CD14-positive monocyte (primary cell): Measurements from ENCODE around the gene SIDT2. TPM values are rescaled to one million over a fixed set of nuclear protein-coding genes. Genes with fewer than 3 reads are reported as not detected.

Experiments
- DNase-seq, 3 donors: peaks; one replicate each; pipeline ENCODE4 v3.0.0-alpha.2; 2011 to 2022
- H2AFZ ChIP-seq: 2 replicates; pipeline ENCODE4 v1.6.0; 2012; ENCODE audit warnings: mild to moderate bottlenecking, low read depth, low read length, inconsistent platforms; ENCODE audit not compliant: insufficient read depth, poor library complexity, severe bottlenecking
- H3K27ac ChIP-seq, 2 donors: 1 replicate in 1 of 2; 2 replicates in 1 of 2; pipeline ENCODE4 v1.5.1; 2012 to 2013; ENCODE audit warnings: low read length in 2 of 2, control low read depth in 1 of 2, inconsistent platforms in 1 of 2, low read depth in 1 of 2, mild to moderate bottlenecking in 1 of 2
- H3K27me3 ChIP-seq, 2 donors: one replicate each; pipeline versions ENCODE4 v1.6.0 to v1.6.1; 2011 to 2013; ENCODE audit warnings: low read length in 2 of 2; ENCODE audit not compliant: control insufficient read depth in 2 of 2, insufficient read depth in 2 of 2
- H3K36me3 ChIP-seq, 2 donors: replicated peaks in 1 of 2; 1 replicate in 1 of 2; 2 replicates in 1 of 2; pipeline versions ENCODE4 v1.5.1 to v1.6.1; 2012 to 2013; ENCODE audit warnings: low read length in 2 of 2, control low read depth in 1 of 2, inconsistent platforms in 1 of 2, mild to moderate bottlenecking in 1 of 2; ENCODE audit not compliant: insufficient read depth in 2 of 2, control insufficient read depth in 1 of 2
- H3K4me1 ChIP-seq, 2 donors: 1 replicate in 1 of 2; 2 replicates in 1 of 2; pipeline versions ENCODE4 v1.5.1 to v1.6.1; 2012 to 2013; ENCODE audit warnings: low read length in 2 of 2, control low read depth in 1 of 2, inconsistent platforms in 1 of 2, mild to moderate bottlenecking in 1 of 2, moderate library complexity in 1 of 2; ENCODE audit not compliant: insufficient read depth in 2 of 2, control insufficient read depth in 1 of 2
- H3K4me2 ChIP-seq: replicated peaks from 2 replicates; pipeline ENCODE3; 2012; ENCODE audit warnings: low read length, moderate library complexity, mild to moderate bottlenecking; ENCODE audit not compliant: poor library complexity, severe bottlenecking; ENCODE audit errors: extremely low read depth
- H3K4me3 ChIP-seq, 3 experiments: fragments of 200-600 bp in 1 of 3; sonication (generic) in 1 of 3; replicated peaks in 1 of 3; 1 replicate in 2 of 3; 2 replicates in 1 of 3; pipeline ENCODE4 v1.5.1; 2011 to 2013; ENCODE audit warnings: low read length in 3 of 3, mild to moderate bottlenecking in 3 of 3, control low read depth in 2 of 3, low read depth in 2 of 3, inconsistent platforms in 1 of 3, moderate library complexity in 1 of 3
- H3K79me2 ChIP-seq: 2 replicates; pipeline ENCODE4 v1.6.0; 2012; ENCODE audit warnings: mild to moderate bottlenecking, control low read depth, inconsistent platforms, low read length, moderate library complexity; ENCODE audit not compliant: insufficient read depth
- H3K9ac ChIP-seq: 2 replicates; pipeline ENCODE4 v1.6.0; 2017; ENCODE audit warnings: low read length, mild to moderate bottlenecking; ENCODE audit not compliant: insufficient read depth, poor library complexity, severe bottlenecking
- H3K9me3 ChIP-seq, 2 donors: replicated peaks in 1 of 2; 1 replicate in 1 of 2; 2 replicates in 1 of 2; pipeline versions ENCODE4 v1.5.1 to v1.6.1; 2012 to 2013; ENCODE audit warnings: low read length in 2 of 2, control low read depth in 1 of 2; ENCODE audit not compliant: control insufficient read depth in 1 of 2, insufficient read depth in 1 of 2
- H4K20me1 ChIP-seq: 2 replicates; pipeline ENCODE4 v1.6.0; 2012; ENCODE audit warnings: mild to moderate bottlenecking, low read length, control low read depth, moderate library complexity; ENCODE audit not compliant: insufficient read depth
- H3K27ac Mint-ChIP-seq, 7 donors: one replicate each; pipeline ENCODE4 v1.8.0; 2020; ENCODE audit warnings: mild to moderate bottlenecking in 7 of 7, mixed read lengths in 7 of 7, moderate library complexity in 6 of 7, inconsistent platforms in 2 of 7
- H3K27me3 Mint-ChIP-seq, 3 donors: one replicate each; pipeline ENCODE4 v1.8.0; 2021 to 2022; ENCODE audit warnings: low read depth in 3 of 3, mild to moderate bottlenecking in 3 of 3, mixed read lengths in 3 of 3, moderate library complexity in 3 of 3, inconsistent platforms in 1 of 3
- H3K36me3 Mint-ChIP-seq, 2 donors: one replicate each; pipeline ENCODE4 v1.8.0; 2020; ENCODE audit warnings: mixed read lengths in 2 of 2, inconsistent platforms in 1 of 2, mild to moderate bottlenecking in 1 of 2
- H3K4me1 Mint-ChIP-seq: one replicate; pipeline ENCODE4 v1.8.0; 2020; ENCODE audit warnings: mild to moderate bottlenecking, mixed read lengths
- H3K4me3 Mint-ChIP-seq, 2 donors: one replicate each; pipeline ENCODE4 v1.8.0; 2020; ENCODE audit warnings: mild to moderate bottlenecking in 2 of 2, mixed read lengths in 2 of 2, moderate library complexity in 1 of 2
- H3K9me3 Mint-ChIP-seq, 7 donors: one replicate each; pipeline ENCODE4 v1.8.0; 2020 to 2022; ENCODE audit warnings: mixed read lengths in 7 of 7, mild to moderate bottlenecking in 6 of 7, moderate library complexity in 6 of 7, inconsistent platforms in 2 of 7
- CTCF ChIP-seq: fragments of 200-600 bp; IDR thresholded peaks from one replicate; pipeline ENCODE4 v1.8.0; 2022; ENCODE audit warnings: antibody characterized with exemption, mild to moderate bottlenecking
- WGBS: methylation state at CpG from one replicate; pipeline ENCODE4 v1.1.5; 2013; ENCODE audit warnings: missing lambda C conversion rate; ENCODE audit not compliant: insufficient coverage; 5-methylcytosine and 5-hydroxymethylcytosine counted together
- intact Hi-C, 2 donors: fragments of 100-400 bp; cut with micrococcal nuclease; formaldehyde crosslinking; loops; one replicate each; pipeline versions ENCODE4 v1.15.0 to v1.15.1; 2023
- polyA plus RNA-seq, 3 donors: library from polyadenylated mRNA; depleted of rRNA in 1 of 3; unstranded in 2 of 3; stranded (reverse) in 1 of 3; fragments of 300-500 nt in 2 of 3; fragments of >200 nt in 1 of 3; fragmentation: Illumina TruSeq in 2 of 3; gene quantifications; 1 replicate in 2 of 3; 2 replicates in 1 of 3; pipeline ENCODE4 v1.2.3, GENCODE V29; 2012 to 2021

Gene SIDT2
- polyA plus RNA-seq, 3 donors, result 21.8 to 177 (median 41.8) TPM

GRCh38 chr11:117177534-117178209 is 871 bp upstream of the SIDT2 start:
- Histone ChIP-seq H3K4me3 (peak overlapping the region in 2 of 3 experiments; percentile 82 to 98), H4K20me1 (no peaks in the 10 kb centered on the region), H3K27ac (peak overlapping the region in 1 of 2 donors; percentile 89), H3K4me1 (peaks cover 29 to 38% of the 10 kb centered on the region in 2 donors), H3K79me2 (peaks cover 19% of the 10 kb centered on the region), H3K9ac (no peak overlapping the region), H3K4me2 (peak overlapping the region; percentile 89), H3K9me3 (no peaks in the 10 kb centered on the region), H3K27me3 (no peaks in the 10 kb centered on the region), H2AFZ (peak overlapping the region; percentile 88), H3K36me3 (peaks cover 11 to 14% of the 10 kb centered on the region in 2 donors)
- TF ChIP-seq CTCF, result no peak
- DNase-seq, result no peak
- peak overlapping the region; percentile 96 to 98 for H3K4me3 Mint-ChIP-seq
- H3K36me3 Mint-ChIP-seq, result peaks cover 15 to 22% of the 10 kb centered on the region in 2 donors
- peak overlapping the region; percentile 83 to 97 (median 92) for H3K27ac Mint-ChIP-seq
- H3K4me1 Mint-ChIP-seq, result peaks cover 29% of the 10 kb centered on the region
- no peaks in the 10 kb centered on the region for H3K9me3 Mint-ChIP-seq
- H3K27me3 Mint-ChIP-seq, result peaks cover 0 to 3% (median 0%) of the 10 kb centered on the region in 3 donors
- WGBS, result 90% methylated on average over 2 of the region's 10 CpGs
- intact Hi-C loops, result no loop called here

- peak overlapping the region; percentile 88 for H2AFZ ChIP-seq
- intact Hi-C loops, result no loop called here
Measured at GRCh38 chr11:117179048-117179999, 781 bp downstream of the SIDT2 start.

More at GRCh38 chr11:117179048-117179999, 781 bp downstream of the SIDT2 start:
- DNase-seq, result peak in 1 of 3 donors; percentile 28
- no peak for TF ChIP-seq CTCF
- H3K4me3 ChIP-seq, result peak overlapping the region; percentile 71 to 98 (median 82)
- H3K36me3 ChIP-seq, result peaks cover 19 to 30% of the 10 kb centered on the region in 2 donors
- H3K4me1 ChIP-seq, result peaks cover 29 to 38% of the 10 kb centered on the region in 2 donors
- peak overlapping the region; percentile 81 for H3K9ac ChIP-seq
- peak overlapping the region; percentile 89 for H3K4me2 ChIP-seq
- peak overlapping the region; percentile 69 to 89 for H3K27ac ChIP-seq
- no peaks in the 10 kb centered on the region for H3K9me3 ChIP-seq
- no peaks in the 10 kb centered on the region for H4K20me1 ChIP-seq
- H3K36me3 Mint-ChIP-seq, result peaks cover 28 to 39% of the 10 kb centered on the region in 2 donors
- peak overlapping the region; percentile 96 to 98 for H3K4me3 Mint-ChIP-seq
- peaks cover 26% of the 10 kb centered on the region for H3K4me1 Mint-ChIP-seq
- H3K27ac Mint-ChIP-seq, result peak overlapping the region; percentile 87 to 97 (median 92)
- no peaks in the 10 kb centered on the region for H3K9me3 Mint-ChIP-seq
- no peaks in the 10 kb centered on the region for H3K27me3 ChIP-seq
- H3K27me3 Mint-ChIP-seq, result peaks cover 0 to 4% (median 0%) of the 10 kb centered on the region in 3 donors
- WGBS, result 0% methylated on average over 26 of the region's 39 CpGs
- peaks cover 19% of the 10 kb centered on the region for H3K79me2 ChIP-seq
